ENCODE results near the gene C4A.

GRCh38 chr6:31947864-31948263 is 34.0 kb upstream of the C4A start:
- TF ChIP-seq CTCF (IDR thresholded peaks at IDR 0.05) (no peak), POLR2A (IDR thresholded peaks at IDR 0.05) (no peak)

All from heart left ventricle (tissue), 13 donors.